Vagina (tissue), 2 donors: ENCODE data around the gene KBTBD12. TPM values are rescaled to one million over a fixed set of nuclear protein-coding genes. Genes with fewer than 3 reads are reported as not detected.

ENCODE experiments used
- DNase-seq, 2 donors: peaks; one replicate each; pipeline ENCODE4 v3.0.0-alpha.2; 2017; ENCODE audit errors: extremely low spot score in 2 of 2
- H3K27ac ChIP-seq: fragments of 200-600 bp; sonication (generic); one replicate; pipeline ENCODE4 v1.5.1; 2019
- H3K27me3 ChIP-seq: fragments of 200-600 bp; sonication (generic); one replicate; pipeline ENCODE4 v1.5.1; 2019
- H3K36me3 ChIP-seq, 2 donors: fragments of 200-600 bp; sonication (generic); one replicate each; pipeline ENCODE4 v1.5.1; 2017 to 2019
- H3K4me1 ChIP-seq: fragments of 200-600 bp; sonication (generic); one replicate; pipeline ENCODE4 v1.5.1; 2019
- H3K4me3 ChIP-seq, 2 donors: fragments of 200-600 bp; sonication (generic); 1 replicate in 1 of 2; 2 replicates in 1 of 2; pipeline ENCODE4 v1.5.1; 2016 to 2019
- H3K9me3 ChIP-seq: fragments of 200-600 bp; sonication (generic); one replicate; pipeline ENCODE4 v1.5.1; 2019
- CTCF ChIP-seq, 3 experiments: fragments of 450-650 bp in 2 of 3; fragments of 200-600 bp in 1 of 3; sonication (generic) in 1 of 3; IDR thresholded peaks; one replicate each; pipeline ENCODE4 v1.5.1; 2017 to 2019; ENCODE audit warnings: antibody characterized with exemption in 3 of 3, mild to moderate bottlenecking in 2 of 3, moderate library complexity in 2 of 3
- POLR2A ChIP-seq, 2 donors: fragments of 450-650 bp; IDR thresholded peaks; one replicate each; pipeline ENCODE4 v1.6.1; 2017; ENCODE audit warnings: antibody characterized with exemption in 2 of 2, mild to moderate bottlenecking in 2 of 2, moderate library complexity in 2 of 2
- POLR2AphosphoS5 ChIP-seq, 2 donors: sonication (generic); formaldehyde crosslinking; IDR thresholded peaks; one replicate each; pipeline ENCODE4 v1.9.0; 2017; ENCODE audit warnings: antibody characterized with exemption in 2 of 2, mild to moderate bottlenecking in 2 of 2, low read depth in 1 of 2; ENCODE audit not compliant: insufficient read depth in 1 of 2
- intact Hi-C: fragments of 100-400 bp; cut with DNase I; formaldehyde crosslinking; loops from one replicate; pipeline ENCODE4 v1.15.1; 2023
- total RNA-seq: library from RNA; depleted of rRNA; stranded (reverse); fragments of >200 nt; gene quantifications from one replicate; pipeline ENCODE4 v1.2.3, GENCODE V29; 2016

KBTBD12 gene
- total RNA-seq, 1 donor from 2014 or later, result not detected

- H3K4me3 ChIP-seq, result no peak overlapping the region
- no peaks in the 10 kb centered on the region for H3K9me3 ChIP-seq
- intact Hi-C loops, result no loop called here
- H3K4me1 ChIP-seq, result no peaks in the 10 kb centered on the region
- no peaks in the 10 kb centered on the region for H3K36me3 ChIP-seq
- H3K27ac ChIP-seq, result no peak overlapping the region
- TF ChIP-seq POLR2A (IDR thresholded peaks at IDR 0.05) (no peak), POLR2AphosphoS5 (IDR thresholded peaks at IDR 0.05; ENCODE audit: insufficient read depth in 1 of 2, low read depth in 1 of 2) (no peak), CTCF (IDR thresholded peaks at IDR 0.05) (no peak)
- H3K27me3 ChIP-seq, result no peaks in the 10 kb centered on the region
- DNase-seq, result no peak
Observed at GRCh38 chr3:127999509-128000106, 84.6 kb downstream of the KBTBD12 start.

GRCh38 chr3:128001576-128001975 lies 86.5 kb downstream of the KBTBD12 start:
- TF ChIP-seq POLR2AphosphoS5 (IDR thresholded peaks at IDR 0.05; ENCODE audit: insufficient read depth in 1 of 2, low read depth in 1 of 2) (no peak), CTCF (IDR thresholded peaks at IDR 0.05) (no peak), POLR2A (IDR thresholded peaks at IDR 0.05) (no peak)
- peaks cover 5% of the 10 kb centered on the region for H3K4me1 ChIP-seq
- H3K27ac ChIP-seq, result no peak overlapping the region
- no peaks in the 10 kb centered on the region for H3K36me3 ChIP-seq
- no peak overlapping the region for H3K4me3 ChIP-seq
- H3K9me3 ChIP-seq, result no peaks in the 10 kb centered on the region
- H3K27me3 ChIP-seq, result no peaks in the 10 kb centered on the region
- intact Hi-C loops, result no loop called here
- no peak for DNase-seq

- Histone ChIP-seq H3K27me3 (no peaks in the 10 kb centered on the region), H3K36me3 (no peaks in the 10 kb centered on the region), H3K4me3 (no peak overlapping the region), H3K27ac (no peak overlapping the region), H3K4me1 (peaks cover 10% of the 10 kb centered on the region), H3K9me3 (no peaks in the 10 kb centered on the region)
- no peak for DNase-seq
- intact Hi-C loops, result no loop called here
- TF ChIP-seq POLR2AphosphoS5 (IDR thresholded peaks at IDR 0.05; ENCODE audit: insufficient read depth in 1 of 2, low read depth in 1 of 2) (no peak), CTCF (IDR thresholded peaks at IDR 0.05) (no peak), POLR2A (IDR thresholded peaks at IDR 0.05) (no peak)
Observed at GRCh38 chr3:128004661-128005060, 89.6 kb downstream of the KBTBD12 start.

GRCh38 chr3:128006061-128007032 lies 91.3 kb downstream of the KBTBD12 start:
- no peak overlapping the region for H3K4me3 ChIP-seq
- H3K4me1 ChIP-seq, result peaks cover 16% of the 10 kb centered on the region
- TF ChIP-seq POLR2AphosphoS5 (IDR thresholded peaks at IDR 0.05; ENCODE audit: insufficient read depth in 1 of 2, low read depth in 1 of 2) (no peak), CTCF (IDR thresholded peaks at IDR 0.05) (no peak), POLR2A (IDR thresholded peaks at IDR 0.05) (no peak)
- H3K27me3 ChIP-seq, result no peaks in the 10 kb centered on the region
- no peaks in the 10 kb centered on the region for H3K36me3 ChIP-seq
- H3K27ac ChIP-seq, result no peak overlapping the region
- intact Hi-C loops, result no loop called here
- H3K9me3 ChIP-seq, result no peaks in the 10 kb centered on the region
- DNase-seq, result no peak

GRCh38 chr3:128007033-128007424 lies 92.0 kb downstream of the KBTBD12 start:
- Histone ChIP-seq H3K4me3 (no peak overlapping the region), H3K36me3 (no peaks in the 10 kb centered on the region), H3K27me3 (no peaks in the 10 kb centered on the region), H3K27ac (no peak overlapping the region), H3K9me3 (no peaks in the 10 kb centered on the region), H3K4me1 (peaks cover 20% of the 10 kb centered on the region)
- TF ChIP-seq POLR2AphosphoS5 (IDR thresholded peaks at IDR 0.05; ENCODE audit: insufficient read depth in 1 of 2, low read depth in 1 of 2) (no peak), POLR2A (IDR thresholded peaks at IDR 0.05) (no peak), CTCF (IDR thresholded peaks at IDR 0.05) (no peak)
- no peak for DNase-seq
- intact Hi-C loops, result no loop called here
